ENCODE measurements around the gene NAALADL2.
A peak's percentile ranks its signal among the peaks of the same experiment; 100 is the strongest.
"Not testable (repeated sequence)": the region's sequence is repeated elsewhere in the genome, so short reads cannot be mapped to it uniquely, and the experiment has no call there.

The NAALADL2 gene

GRCh38 chr3:175391601-175392000 is 532.5 kb downstream of the NAALADL2 start:
- DNase-seq, result no peak

- no peak for DNase-seq
Observed at GRCh38 chr3:175392653-175393052, 533.5 kb downstream of the NAALADL2 start.

DNA sequence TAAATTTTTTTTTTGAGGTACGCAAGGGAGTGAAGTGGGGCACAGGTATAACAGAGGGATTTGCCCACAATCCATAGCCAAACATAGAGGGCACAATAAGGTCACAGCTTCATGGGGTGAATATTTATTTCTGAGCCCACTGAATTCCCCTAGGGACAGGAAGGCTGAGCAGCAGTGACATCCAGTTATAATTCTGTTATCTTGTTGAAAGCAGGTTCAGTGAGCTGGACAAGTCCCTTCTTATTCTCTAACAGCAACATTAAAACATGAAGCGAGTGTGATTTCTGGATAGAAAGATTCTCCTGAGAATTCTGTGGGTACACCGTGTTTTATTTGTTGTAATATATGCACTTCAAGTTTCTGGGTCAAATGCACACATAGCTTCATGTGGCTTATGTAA is 538.2 kb downstream of the NAALADL2 start:
- no peak for DNase-seq

GRCh38 chr3:175398676-175399075 is 539.5 kb downstream of the NAALADL2 start:
- no peak for DNase-seq

DNA sequence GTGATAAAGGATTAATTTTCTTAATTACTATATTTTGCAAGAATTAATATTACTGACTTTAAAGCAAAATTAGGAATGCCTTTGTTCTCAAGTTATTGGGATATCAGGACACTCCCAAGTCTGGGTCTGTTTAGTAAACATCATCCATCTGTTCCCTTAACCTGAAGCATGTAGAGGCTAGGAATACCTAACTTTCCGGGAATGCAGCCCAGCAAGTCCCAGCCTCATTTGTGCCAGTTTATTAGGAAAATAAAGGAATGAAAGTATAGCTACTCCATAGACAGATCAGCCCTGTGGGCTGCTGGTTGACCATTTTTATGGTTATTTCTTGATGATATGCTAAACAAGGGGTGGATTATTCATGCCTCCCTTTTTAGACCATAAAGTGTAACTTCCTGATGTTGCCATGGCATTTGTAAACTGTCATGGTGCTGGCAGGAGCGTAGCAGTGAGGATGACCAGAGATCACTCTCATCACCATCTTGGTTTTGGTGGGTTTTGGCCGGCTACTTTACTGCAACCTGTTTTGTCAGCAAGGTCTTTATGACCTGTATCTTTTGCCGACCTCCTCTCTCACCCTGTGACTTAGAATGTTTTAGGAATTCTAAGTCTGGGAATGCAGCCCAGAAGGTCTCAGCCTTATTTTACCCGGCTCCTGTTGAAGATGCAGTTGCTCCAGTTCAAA is 540.2 kb downstream of the NAALADL2 start:
- DNase-seq, result no peak

- DNase-seq, result no peak
Observed at GRCh38 chr3:175404027-175404426, 544.9 kb downstream of the NAALADL2 start.

DNA sequence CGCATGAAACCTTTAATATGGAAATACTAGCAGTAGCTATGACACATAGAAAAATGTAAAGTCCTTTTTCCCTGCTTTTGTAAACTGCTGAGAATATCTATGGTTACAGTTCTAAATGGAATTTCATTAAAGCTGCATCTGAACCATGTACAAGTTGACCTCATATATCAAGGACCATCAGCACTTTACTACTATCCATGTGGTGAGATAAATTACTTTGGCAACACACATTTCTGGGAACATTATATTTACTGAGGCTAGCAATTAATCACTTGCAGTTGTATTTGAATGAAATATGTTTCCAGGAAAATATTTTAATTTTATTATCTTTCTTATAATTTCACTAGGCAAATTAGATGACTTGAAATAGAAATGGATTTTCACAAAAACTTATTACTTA is 545.5 kb downstream of the NAALADL2 start:
- no peak for DNase-seq

- DNase-seq, result no peak
Observed at GRCh38 chr3:175410251-175410650, 551.1 kb downstream of the NAALADL2 start.

- DNase-seq, result no peak
Observed at GRCh38 chr3:175411405-175411804, 552.3 kb downstream of the NAALADL2 start.

GRCh38 chr3:175411946-175412345 is 552.8 kb downstream of the NAALADL2 start:
- DNase-seq, result no peak

DNA sequence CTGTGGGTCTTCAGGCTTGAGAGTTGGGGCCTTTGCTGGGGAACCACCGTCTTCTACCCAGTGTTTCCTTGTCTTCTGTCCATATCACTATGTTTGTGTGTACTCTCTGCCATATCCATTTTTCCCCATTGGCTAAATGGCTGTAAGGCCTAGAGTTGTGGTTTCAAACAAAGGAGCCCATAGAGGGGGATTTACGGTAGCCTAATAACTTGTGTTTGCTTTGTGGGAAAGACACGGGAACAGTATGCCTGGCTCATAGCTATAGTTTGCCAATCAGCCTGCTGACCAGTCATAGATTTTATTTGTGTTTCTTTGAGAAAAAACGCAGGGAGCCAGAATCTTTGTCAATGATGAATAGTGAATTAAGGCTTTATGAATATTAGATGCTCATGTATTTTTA is 554.8 kb downstream of the NAALADL2 start:
- DNase-seq, result no peak

DNA sequence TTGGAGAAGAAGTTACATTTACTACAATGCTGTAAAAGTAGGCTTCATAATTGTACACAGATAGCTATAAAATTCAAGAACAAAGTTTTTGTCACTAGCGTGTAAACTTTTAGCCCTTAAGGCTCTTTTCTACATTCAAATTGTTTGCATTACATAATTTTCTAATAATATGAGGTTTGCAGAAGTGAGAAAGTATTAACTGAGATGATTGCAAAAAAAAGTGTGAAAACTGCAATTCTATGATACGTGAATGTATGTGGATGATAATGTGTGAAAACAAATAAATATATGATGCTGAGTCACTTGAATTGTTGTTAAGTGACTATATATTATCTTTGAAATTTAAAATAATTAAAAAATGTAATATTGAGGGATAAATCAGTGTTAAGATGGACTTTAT is 557.5 kb downstream of the NAALADL2 start:
- no peak for DNase-seq

DNA sequence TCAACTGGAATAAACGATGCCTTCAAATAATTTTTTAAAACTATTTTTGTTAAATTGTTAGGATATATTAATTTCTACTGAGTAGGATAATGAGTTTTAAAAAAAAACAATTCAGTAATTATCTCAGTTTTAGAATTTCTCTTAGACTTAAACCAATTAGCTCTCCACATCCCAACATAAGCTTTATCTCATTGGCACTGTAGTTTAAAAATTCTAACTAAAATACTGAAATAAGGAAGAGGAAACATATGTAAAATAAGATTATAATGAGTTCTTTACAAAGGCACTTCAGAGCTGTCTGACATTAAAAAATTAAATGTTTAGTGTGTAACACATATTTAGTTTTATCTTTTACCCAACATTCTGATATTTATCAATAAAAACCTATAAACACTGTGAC is 558.3 kb downstream of the NAALADL2 start:
- DNase-seq, result no peak

DNA sequence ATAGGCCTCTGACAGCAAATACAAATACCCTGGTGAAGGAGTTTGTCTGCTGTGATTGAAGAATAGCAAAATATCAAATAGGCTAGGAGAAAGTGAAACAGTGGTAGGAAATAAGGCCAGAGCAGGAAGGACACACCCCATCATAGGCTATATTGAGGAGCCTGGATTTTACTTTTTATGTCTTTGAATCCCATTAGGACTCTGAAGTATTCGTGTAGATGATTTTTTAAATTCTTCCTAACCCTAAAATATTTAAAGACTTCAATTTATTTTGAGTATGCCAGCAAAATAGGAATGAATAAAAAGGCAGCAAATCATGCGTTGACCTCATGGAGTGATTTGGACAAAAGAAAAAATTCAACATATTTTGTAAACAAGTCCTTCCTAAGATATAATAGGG is 562.8 kb downstream of the NAALADL2 start:
- no peak for DNase-seq

GRCh38 chr3:175422744-175423143 is 563.6 kb downstream of the NAALADL2 start:
- no peak for DNase-seq

- not testable (repeated sequence) for DNase-seq
Observed at GRCh38 chr3:175423848-175424247, 564.7 kb downstream of the NAALADL2 start.

- no peak for DNase-seq
Observed at GRCh38 chr3:175426805-175427204, 567.7 kb downstream of the NAALADL2 start.

- DNase-seq, result no peak
Observed at GRCh38 chr3:175428466-175428865, 569.3 kb downstream of the NAALADL2 start.

GRCh38 chr3:175430983-175431773 is 572.0 kb downstream of the NAALADL2 start:
- DNase-seq, result no peak

DNA sequence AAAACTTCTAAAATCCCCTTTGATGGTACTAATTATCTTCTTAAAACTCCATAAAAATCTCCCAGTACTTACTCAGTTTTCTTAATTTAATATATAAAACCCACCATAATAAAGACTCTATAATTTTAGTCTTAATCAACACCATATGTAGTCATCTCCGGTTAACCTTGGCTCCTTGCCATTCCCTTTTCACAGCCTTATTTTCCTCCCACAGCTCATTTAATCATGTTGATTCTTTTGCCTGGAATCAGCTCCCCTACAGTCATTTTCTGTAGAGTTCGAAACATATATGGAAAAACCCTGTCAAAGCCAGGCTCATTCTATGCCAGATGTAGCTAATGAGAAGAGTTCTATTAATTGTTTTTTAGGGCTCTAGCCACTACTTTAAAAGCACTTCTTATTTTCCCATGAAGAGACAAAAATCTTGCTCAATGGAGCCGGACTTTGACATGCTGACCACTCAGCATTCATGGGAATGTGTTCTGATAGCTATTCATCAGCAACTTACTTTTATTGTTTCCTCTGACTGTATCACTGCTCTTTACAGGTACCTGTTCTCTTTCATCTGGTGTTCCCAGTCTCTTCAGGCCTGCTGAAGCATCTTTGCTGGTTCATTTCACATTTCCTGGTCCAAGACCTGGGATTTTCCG is 573.4 kb downstream of the NAALADL2 start:
- no peak for DNase-seq

GRCh38 chr3:175433026-175433674 is 574.0 kb downstream of the NAALADL2 start:
- no peak for DNase-seq

- DNase-seq, result peak in 1 of 2 experiments; percentile 2
Observed at GRCh38 chr3:175434561-175434960, 575.4 kb downstream of the NAALADL2 start.

- DNase-seq, result no peak
Observed at GRCh38 chr3:175443682-175444081, 584.5 kb downstream of the NAALADL2 start.
